NOMO-1 (cell line): ENCODE measurements around the gene TNFAIP8.

Experiments used
- DNase-seq, 2 experiments: peaks; one replicate each; lab custom pipeline; 2025; ENCODE audit not compliant: unreplicated experiment in 2 of 2; lab: John Stamatoyannopoulos, UW

TNFAIP8 gene

GRCh38 chr5:119389288-119390030 lies 33.6 kb downstream of the TNFAIP8 start:
- peak in 1 of 2 experiments; percentile 12 for DNase-seq

DNA sequence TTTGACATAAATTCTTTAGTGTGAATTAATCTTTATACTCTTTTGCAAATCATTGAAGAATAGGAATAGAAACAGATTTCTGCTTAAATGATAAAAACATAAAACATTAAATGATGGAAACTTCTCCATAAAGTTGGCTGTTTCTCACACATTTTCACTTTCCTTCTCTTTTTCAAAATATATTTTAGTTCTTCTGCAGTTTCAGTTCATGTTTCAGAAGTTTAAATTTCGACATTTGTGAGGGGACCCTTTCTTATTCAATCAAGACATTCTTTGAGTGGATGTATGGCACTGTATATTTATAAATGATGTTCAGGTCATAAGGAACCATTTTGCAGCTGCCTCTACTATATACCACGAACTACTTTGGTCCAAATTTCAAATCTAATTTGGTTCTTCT lies 34.6 kb downstream of the TNFAIP8 start:
- DNase-seq: peak in 1 of 2 experiments; percentile 68

DNA sequence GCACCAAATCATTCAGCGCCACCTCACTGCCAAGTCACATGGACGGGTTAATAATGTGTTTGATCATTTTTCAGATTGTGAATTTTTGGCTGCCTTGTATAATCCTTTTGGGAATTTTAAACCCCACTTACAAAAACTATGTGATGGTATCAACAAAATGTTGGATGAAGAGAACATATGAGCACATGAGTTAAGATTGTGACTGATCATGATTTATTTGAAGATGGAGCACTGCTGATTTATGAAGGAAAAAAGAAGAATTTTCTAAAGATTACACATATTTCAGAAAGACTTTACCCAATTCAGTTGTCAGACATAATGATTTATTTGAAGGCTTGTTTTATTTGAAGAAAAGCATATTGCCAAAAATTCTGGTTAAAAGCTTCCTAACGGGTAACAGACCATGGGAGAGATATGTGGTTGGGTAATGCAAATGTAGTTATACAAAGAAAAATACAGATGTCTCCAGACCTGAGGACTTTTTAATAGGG lies 37.4 kb downstream of the TNFAIP8 start:
- no peak for DNase-seq

- DNase-seq: no peak
These were observed 37.9 kb downstream of the TNFAIP8 start for GRCh38 chr5:119393746-119394145.

GRCh38 chr5:119395080-119395836 lies 39.4 kb downstream of the TNFAIP8 start:
- no peak for DNase-seq

DNA sequence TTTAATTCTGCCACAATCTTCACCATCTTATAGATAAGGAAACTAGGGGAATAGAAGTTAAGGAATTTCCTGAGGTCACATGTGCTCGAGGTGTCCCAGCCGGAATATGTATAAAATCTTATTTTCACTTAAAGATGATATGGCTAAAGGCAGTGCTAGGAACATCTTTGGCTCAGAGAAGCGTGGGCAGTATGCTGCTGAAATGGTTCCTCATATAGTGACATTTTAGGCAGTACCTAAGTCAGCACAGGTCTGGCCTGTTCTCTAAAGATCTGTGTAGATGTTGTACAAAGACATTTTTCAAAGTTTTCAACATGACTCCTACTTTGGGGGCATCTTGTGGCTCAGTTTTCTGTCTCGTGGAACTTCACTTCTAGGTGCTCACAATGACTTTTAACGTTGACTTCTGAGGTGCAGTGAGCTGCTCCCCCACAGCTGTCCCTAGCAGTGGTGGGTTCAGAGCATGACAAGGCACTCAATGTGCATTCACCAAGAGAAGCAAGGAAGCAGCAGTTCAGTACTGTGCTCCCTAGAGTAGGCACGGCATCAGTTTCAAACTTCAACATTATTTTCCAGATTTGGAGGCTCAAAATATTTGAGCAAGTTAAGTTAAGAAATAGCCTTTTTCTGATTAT lies 40.3 kb downstream of the TNFAIP8 start:
- DNase-seq: no peak

DNA sequence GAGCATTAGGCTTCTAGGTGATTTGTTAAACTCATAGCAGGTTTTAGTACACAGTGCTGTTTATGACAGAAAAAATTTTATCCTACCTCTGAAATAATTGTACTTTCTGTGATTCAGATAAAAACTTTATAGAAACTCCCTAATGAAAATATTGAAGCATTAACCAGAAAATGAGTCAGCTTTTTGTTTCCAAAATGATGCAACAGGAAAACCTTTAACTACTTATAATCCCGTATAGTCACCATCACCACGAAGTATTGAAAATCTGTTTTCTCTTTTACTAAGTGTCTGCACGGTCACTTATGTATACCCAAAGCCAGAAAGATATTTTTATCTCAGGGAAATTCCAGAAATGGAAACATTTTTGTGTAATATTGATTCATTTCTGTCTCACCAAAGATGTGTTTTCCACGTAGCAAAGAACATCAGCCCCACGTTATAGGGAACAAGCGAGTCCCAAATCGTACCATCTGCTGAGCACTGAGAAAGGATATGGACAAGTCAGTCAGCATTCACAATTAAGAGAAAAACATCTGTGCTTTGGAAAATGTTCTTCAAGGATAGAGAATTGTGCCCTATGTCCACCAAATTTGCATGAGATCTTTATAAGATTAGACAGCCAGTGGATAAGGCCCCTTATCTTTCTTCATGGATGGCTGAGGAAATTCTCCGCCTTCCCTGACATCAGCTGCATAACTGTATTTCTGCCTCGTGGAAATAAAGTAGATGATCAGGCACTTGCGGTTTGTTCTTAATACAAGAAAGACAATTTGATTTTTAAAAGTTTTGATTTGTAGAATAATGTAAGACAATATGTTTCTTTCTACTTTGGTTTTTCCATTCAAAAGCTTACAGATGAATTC lies 41.9 kb downstream of the TNFAIP8 start:
- DNase-seq: peak in 1 of 2 experiments; percentile 79

GRCh38 chr5:119398727-119399466 lies 43.1 kb downstream of the TNFAIP8 start:
- no peak for DNase-seq

DNA sequence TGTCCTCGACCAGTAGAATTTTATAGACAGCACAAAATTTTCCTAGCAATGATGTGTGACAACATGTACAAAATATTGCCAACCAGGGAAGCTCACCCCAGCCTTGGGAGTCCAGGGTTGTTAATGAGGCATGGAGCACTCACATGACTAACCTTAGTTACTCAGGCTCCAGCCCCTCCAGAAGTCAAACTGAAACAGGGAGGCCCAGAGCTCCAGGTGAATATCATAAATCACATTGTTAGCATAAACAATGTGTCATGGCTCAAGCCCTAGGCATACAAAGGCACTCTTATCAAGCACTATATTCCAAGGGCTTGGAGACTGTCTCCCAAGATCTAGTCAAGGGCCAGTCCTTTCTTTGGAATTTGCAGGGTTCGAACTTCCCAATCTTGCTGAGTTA lies 44.4 kb downstream of the TNFAIP8 start:
- no peak for DNase-seq

- no peak for DNase-seq
These were observed 46.3 kb downstream of the TNFAIP8 start for GRCh38 chr5:119402081-119402480.

DNA sequence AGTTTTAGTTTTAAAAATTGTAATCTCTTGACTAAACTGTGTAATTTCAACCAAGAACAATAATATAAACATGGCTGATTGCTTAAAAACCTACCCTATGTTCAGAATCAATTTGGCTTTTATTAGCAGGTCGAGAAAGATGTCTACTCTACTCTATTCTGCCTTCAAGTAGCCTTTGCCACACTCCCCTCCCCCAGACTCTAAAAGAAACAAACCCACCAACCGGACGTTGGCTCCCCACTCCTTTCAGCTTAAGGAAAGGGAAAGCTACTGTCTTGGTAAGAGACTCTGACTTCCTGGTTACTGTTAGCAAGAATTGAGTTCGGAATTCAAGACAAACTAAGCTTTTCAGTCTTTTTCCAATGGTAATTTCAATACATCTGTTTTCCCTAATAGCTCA lies 46.7 kb downstream of the TNFAIP8 start:
- no peak for DNase-seq

- peak in 1 of 2 experiments; percentile 9 for DNase-seq
These were observed 48.2 kb downstream of the TNFAIP8 start for GRCh38 chr5:119404033-119404432.

- DNase-seq: peak in 1 of 2 experiments; percentile 10
These were observed 49.6 kb downstream of the TNFAIP8 start for GRCh38 chr5:119405419-119405818.

DNA sequence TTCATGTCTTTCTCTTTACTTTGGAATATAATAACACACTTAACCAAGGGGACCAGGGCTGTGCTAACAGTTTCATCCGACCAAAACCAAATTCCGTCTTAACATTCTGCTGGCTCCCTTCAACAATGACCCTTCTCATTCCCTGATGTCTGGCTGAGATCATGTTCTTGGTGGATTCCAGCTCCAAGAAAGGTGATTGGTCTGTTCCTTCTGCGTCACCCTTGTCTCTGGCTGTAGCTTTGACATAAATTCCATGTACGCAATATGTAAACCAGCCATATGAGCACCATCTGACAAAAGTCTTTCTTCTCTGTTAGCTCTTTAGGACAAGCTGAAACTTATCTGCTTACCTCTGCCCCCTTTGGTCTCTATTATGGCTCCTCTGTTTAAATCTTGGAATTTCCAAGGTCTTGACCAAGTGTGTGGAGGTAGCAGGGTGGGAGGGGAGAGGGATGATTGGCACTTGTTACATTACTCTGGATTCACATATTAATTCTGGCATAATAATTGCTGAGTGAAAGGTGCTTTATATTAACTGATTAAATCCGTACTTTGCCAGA lies 50.8 kb downstream of the TNFAIP8 start:
- no peak for DNase-seq

- no peak for DNase-seq
These were observed 53.5 kb downstream of the TNFAIP8 start for GRCh38 chr5:119409235-119409815.

DNA sequence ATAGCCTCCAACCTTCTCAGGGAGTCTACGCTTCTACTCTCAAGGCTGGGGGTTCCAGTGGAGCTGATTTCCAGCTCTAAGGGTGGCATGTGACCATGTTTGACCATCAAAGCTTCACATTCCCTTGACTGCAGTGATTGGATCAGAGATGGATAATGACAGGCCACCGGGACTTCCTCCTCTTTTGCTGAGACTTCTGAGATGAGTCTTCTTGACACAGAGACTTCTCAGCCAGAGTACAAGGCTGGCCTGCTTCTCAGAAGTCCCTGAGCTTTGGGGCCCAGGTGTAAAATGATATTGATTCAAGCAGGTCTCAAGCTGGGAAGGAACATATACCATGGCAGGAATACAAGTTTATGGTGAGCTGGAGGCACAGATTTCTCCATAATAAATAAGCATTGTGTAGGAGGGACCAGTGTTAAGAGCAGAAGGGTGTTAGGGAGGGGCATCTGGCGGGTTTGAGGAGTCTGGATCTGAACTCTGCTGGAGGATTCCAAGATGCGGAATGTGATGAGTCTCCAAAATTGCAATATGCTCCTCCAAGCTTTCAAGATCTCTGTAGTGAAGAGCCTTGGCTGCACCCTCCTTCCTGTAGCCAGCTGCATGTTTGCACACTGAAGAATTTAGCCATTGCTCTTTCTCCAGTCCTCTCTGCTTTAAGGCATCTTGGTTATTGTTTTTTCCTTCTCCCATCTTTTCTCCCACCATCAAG lies 54.8 kb downstream of the TNFAIP8 start:
- no peak for DNase-seq

GRCh38 chr5:119411361-119412278 lies 55.8 kb downstream of the TNFAIP8 start:
- DNase-seq: peak in 1 of 2 experiments; percentile 70
